SU-DHL-6 (cell line): ENCODE results near the gene RFWD3.

Experiments
- EZH2phosphoT487 ChIP-seq: fragments of 200-600 bp; sonication (generic), shearing (Covaris generic); conservative IDR thresholded peaks from 2 replicates; pipeline ENCODE4 v1.6.1; 2018; ENCODE audit warnings: mild to moderate bottlenecking, antibody characterized with exemption, low read length, moderate library complexity, mixed read lengths
- TF ChIP-seq, protein P1 (sequence below): fragments of 200-600 bp; sonication (generic); IDR thresholded peaks from one replicate; pipeline ENCODE4 v1.5.1; 2017; ENCODE audit warnings: antibody characterized with exemption, mild to moderate bottlenecking, low read length, moderate library complexity; ENCODE audit not compliant: insufficient read depth, poor library complexity, severe bottlenecking

DNA sequence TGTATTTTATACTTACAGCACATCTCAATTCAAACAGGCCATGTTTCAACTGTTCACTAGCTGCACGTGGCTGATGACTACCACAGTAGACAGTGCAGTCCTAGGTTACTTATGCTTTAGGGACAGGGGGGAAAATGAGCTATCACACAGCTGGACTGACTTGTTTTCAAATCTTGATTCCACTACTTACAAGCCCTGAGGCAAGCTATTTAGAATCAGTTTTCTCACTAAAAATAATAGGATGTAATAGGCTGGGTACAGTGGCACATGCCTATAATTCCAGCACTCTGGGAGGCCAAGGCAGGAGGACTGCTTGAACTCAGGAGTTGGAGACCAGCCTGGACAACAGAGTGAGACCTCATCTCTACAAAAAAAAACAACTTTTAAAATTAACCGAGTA is 70.1 kb downstream of the RFWD3 start:
- TF ChIP-seq, protein P1, sequence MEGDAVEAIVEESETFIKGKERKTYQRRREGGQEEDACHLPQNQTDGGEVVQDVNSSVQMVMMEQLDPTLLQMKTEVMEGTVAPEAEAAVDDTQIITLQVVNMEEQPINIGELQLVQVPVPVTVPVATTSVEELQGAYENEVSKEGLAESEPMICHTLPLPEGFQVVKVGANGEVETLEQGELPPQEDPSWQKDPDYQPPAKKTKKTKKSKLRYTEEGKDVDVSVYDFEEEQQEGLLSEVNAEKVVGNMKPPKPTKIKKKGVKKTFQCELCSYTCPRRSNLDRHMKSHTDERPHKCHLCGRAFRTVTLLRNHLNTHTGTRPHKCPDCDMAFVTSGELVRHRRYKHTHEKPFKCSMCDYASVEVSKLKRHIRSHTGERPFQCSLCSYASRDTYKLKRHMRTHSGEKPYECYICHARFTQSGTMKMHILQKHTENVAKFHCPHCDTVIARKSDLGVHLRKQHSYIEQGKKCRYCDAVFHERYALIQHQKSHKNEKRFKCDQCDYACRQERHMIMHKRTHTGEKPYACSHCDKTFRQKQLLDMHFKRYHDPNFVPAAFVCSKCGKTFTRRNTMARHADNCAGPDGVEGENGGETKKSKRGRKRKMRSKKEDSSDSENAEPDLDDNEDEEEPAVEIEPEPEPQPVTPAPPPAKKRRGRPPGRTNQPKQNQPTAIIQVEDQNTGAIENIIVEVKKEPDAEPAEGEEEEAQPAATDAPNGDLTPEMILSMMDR: no peak
- no peak for TF ChIP-seq EZH2phosphoT487
